ENCODE measurements around the gene HLCS.

Gene HLCS

GRCh38 chr21:36852293-36852692 lies 114.2 kb downstream of the HLCS start:
- Histone ChIP-seq H3K23ac (ENCODE audit: low read depth, low read length, poor library complexity) (no peak overlapping the region), H2BK12ac (ENCODE audit: low read length) (no peak overlapping the region), H3K9me3 (replicated peaks in 1 of 2; ENCODE audit: control insufficient read depth in 2 of 2, insufficient read depth in 1 of 2, low read depth in 1 of 2, low read length in 2 of 2) (no peaks in the 10 kb centered on the region), H3K36me3 (replicated peaks in 1 of 2; ENCODE audit: control insufficient read depth in 2 of 2, insufficient read depth in 2 of 2, low read length in 2 of 2) (no peaks in the 10 kb centered on the region), H2AFZ (ENCODE audit: low read length) (no peak overlapping the region), H4K91ac (ENCODE audit: low read depth, low read length, poor library complexity) (no peak overlapping the region), H3K4me1 (ENCODE audit: control insufficient read depth in 2 of 2, insufficient read depth in 1 of 2, low read depth in 1 of 2, low read length in 2 of 2) (peaks cover 2 to 9% of the 10 kb centered on the region in 2 donors), H3K4me3 (ENCODE audit: low read length in 2 of 2) (no peak overlapping the region), H3K14ac (ENCODE audit: low read length) (no peak overlapping the region), H3K27me3 (ENCODE audit: control insufficient read depth in 3 of 3, insufficient read depth in 3 of 3, low read depth in 1 of 3, low read length in 3 of 3) (no peaks in the 10 kb centered on the region), H2BK5ac (ENCODE audit: low read length) (no peak overlapping the region), H4K8ac (ENCODE audit: low read depth, low read length) (no peak overlapping the region), H3K4me2 (ENCODE audit: insufficient read depth, low read length, poor library complexity, severe bottlenecking) (no peak overlapping the region), H3K18ac (ENCODE audit: low read length) (peak overlapping the region; percentile 3), H3K27ac (replicated peaks; ENCODE audit: low read length) (no peak overlapping the region), H3K9ac (ENCODE audit: low read depth, low read length, poor library complexity) (no peak overlapping the region), H3K79me1 (ENCODE audit: low read depth, low read length) (no peaks in the 10 kb centered on the region), H2AK5ac (ENCODE audit: low read depth, low read length) (no peak overlapping the region), H2BK15ac (ENCODE audit: low read length) (no peak overlapping the region), H2BK120ac (ENCODE audit: low read depth, low read length) (no peak overlapping the region), H3K4ac (ENCODE audit: low read length) (no peak overlapping the region)
- no peak for DNase-seq (ENCODE audit: low spot score)
- WGBS, 2 donors (ENCODE audit: extremely low coverage in 2 of 2, insufficient read length in 2 of 2, insufficient replicate concordance in 1 of 2): no CpG with 5 or more reads among the region's 1 CpG

- Histone ChIP-seq H3K4ac (ENCODE audit: low read length) (no peak overlapping the region), H3K14ac (ENCODE audit: low read length) (no peak overlapping the region), H3K27ac (replicated peaks; ENCODE audit: low read length) (no peak overlapping the region), H4K91ac (ENCODE audit: low read depth, low read length, poor library complexity) (no peak overlapping the region), H2BK5ac (ENCODE audit: low read length) (no peak overlapping the region), H3K4me3 (ENCODE audit: low read length in 2 of 2) (no peak overlapping the region), H3K79me1 (ENCODE audit: low read depth, low read length) (no peaks in the 10 kb centered on the region), H2AFZ (ENCODE audit: low read length) (no peak overlapping the region), H3K23ac (ENCODE audit: low read depth, low read length, poor library complexity) (no peak overlapping the region), H2BK12ac (ENCODE audit: low read length) (no peak overlapping the region), H2AK5ac (ENCODE audit: low read depth, low read length) (no peak overlapping the region), H2BK15ac (ENCODE audit: low read length) (no peak overlapping the region), H3K18ac (ENCODE audit: low read length) (no peak overlapping the region), H3K9me3 (replicated peaks in 1 of 2; ENCODE audit: control insufficient read depth in 2 of 2, insufficient read depth in 1 of 2, low read depth in 1 of 2, low read length in 2 of 2) (no peaks in the 10 kb centered on the region), H4K8ac (ENCODE audit: low read depth, low read length) (no peak overlapping the region), H3K9ac (ENCODE audit: low read depth, low read length, poor library complexity) (no peak overlapping the region), H3K27me3 (ENCODE audit: control insufficient read depth in 3 of 3, insufficient read depth in 3 of 3, low read depth in 1 of 3, low read length in 3 of 3) (no peaks in the 10 kb centered on the region), H3K36me3 (replicated peaks in 1 of 2; ENCODE audit: control insufficient read depth in 2 of 2, insufficient read depth in 2 of 2, low read length in 2 of 2) (no peaks in the 10 kb centered on the region), H3K4me1 (ENCODE audit: control insufficient read depth in 2 of 2, insufficient read depth in 1 of 2, low read depth in 1 of 2, low read length in 2 of 2) (peaks cover 2 to 12% of the 10 kb centered on the region in 2 donors), H2BK120ac (ENCODE audit: low read depth, low read length) (no peak overlapping the region), H3K4me2 (ENCODE audit: insufficient read depth, low read length, poor library complexity, severe bottlenecking) (no peak overlapping the region)
- DNase-seq (ENCODE audit: low spot score): no peak
- no CpG with 5 or more reads among the region's 5 CpGs for WGBS, 2 donors (ENCODE audit: extremely low coverage in 2 of 2, insufficient read length in 2 of 2, insufficient replicate concordance in 1 of 2)
These were observed 115.3 kb downstream of the HLCS start for GRCh38 chr21:36851121-36851520.

GRCh38 chr21:36850372-36850771 lies 116.1 kb downstream of the HLCS start:
- H3K27me3 ChIP-seq (ENCODE audit: control insufficient read depth in 3 of 3, insufficient read depth in 3 of 3, low read depth in 1 of 3, low read length in 3 of 3): no peaks in the 10 kb centered on the region
- WGBS, 2 donors (ENCODE audit: extremely low coverage in 2 of 2, insufficient read length in 2 of 2, insufficient replicate concordance in 1 of 2): no CpG with 5 or more reads among the region's 8 CpGs
- no peak overlapping the region for H2AFZ ChIP-seq (ENCODE audit: low read length)
- H2BK5ac ChIP-seq (ENCODE audit: low read length): peak overlapping the region; percentile 32
- no peak overlapping the region for H4K8ac ChIP-seq (ENCODE audit: low read depth, low read length)
- H3K4me3 ChIP-seq (ENCODE audit: low read length in 2 of 2): no peak overlapping the region
- H2BK15ac ChIP-seq (ENCODE audit: low read length): no peak overlapping the region
- H3K9me3 ChIP-seq (replicated peaks in 1 of 2; ENCODE audit: control insufficient read depth in 2 of 2, insufficient read depth in 1 of 2, low read depth in 1 of 2, low read length in 2 of 2): no peaks in the 10 kb centered on the region
- H4K91ac ChIP-seq (ENCODE audit: low read depth, low read length, poor library complexity): no peak overlapping the region
- peaks cover 2 to 12% of the 10 kb centered on the region in 2 donors for H3K4me1 ChIP-seq (ENCODE audit: control insufficient read depth in 2 of 2, insufficient read depth in 1 of 2, low read depth in 1 of 2, low read length in 2 of 2)
- H2AK5ac ChIP-seq (ENCODE audit: low read depth, low read length): peak overlapping the region; percentile 67
- H3K4me2 ChIP-seq (ENCODE audit: insufficient read depth, low read length, poor library complexity, severe bottlenecking): no peak overlapping the region
- no peak overlapping the region for H2BK12ac ChIP-seq (ENCODE audit: low read length)
- no peak overlapping the region for H2BK120ac ChIP-seq (ENCODE audit: low read depth, low read length)
- no peaks in the 10 kb centered on the region for H3K36me3 ChIP-seq (replicated peaks in 1 of 2; ENCODE audit: control insufficient read depth in 2 of 2, insufficient read depth in 2 of 2, low read length in 2 of 2)
- no peak for DNase-seq (ENCODE audit: low spot score)
- no peak overlapping the region for H3K9ac ChIP-seq (ENCODE audit: low read depth, low read length, poor library complexity)
- no peak overlapping the region for H3K23ac ChIP-seq (ENCODE audit: low read depth, low read length, poor library complexity)
- no peak overlapping the region for H3K14ac ChIP-seq (ENCODE audit: low read length)
- no peak overlapping the region for H3K27ac ChIP-seq (replicated peaks; ENCODE audit: low read length)
- H3K79me1 ChIP-seq (ENCODE audit: low read depth, low read length): no peaks in the 10 kb centered on the region
- no peak overlapping the region for H3K4ac ChIP-seq (ENCODE audit: low read length)
- peak overlapping the region; percentile 76 for H3K18ac ChIP-seq (ENCODE audit: low read length)

- no CpG with 5 or more reads among the region's 7 CpGs for WGBS, 2 donors (ENCODE audit: extremely low coverage in 2 of 2, insufficient read length in 2 of 2, insufficient replicate concordance in 1 of 2)
- DNase-seq (ENCODE audit: low spot score): no peak
- H3K9me3 ChIP-seq (replicated peaks in 1 of 2; ENCODE audit: control insufficient read depth in 2 of 2, insufficient read depth in 1 of 2, low read depth in 1 of 2, low read length in 2 of 2): no peaks in the 10 kb centered on the region
- no peak overlapping the region for H3K9ac ChIP-seq (ENCODE audit: low read depth, low read length, poor library complexity)
- H3K4ac ChIP-seq (ENCODE audit: low read length): no peak overlapping the region
- H2BK15ac ChIP-seq (ENCODE audit: low read length): no peak overlapping the region
- no peak overlapping the region for H2BK12ac ChIP-seq (ENCODE audit: low read length)
- H3K36me3 ChIP-seq (replicated peaks in 1 of 2; ENCODE audit: control insufficient read depth in 2 of 2, insufficient read depth in 2 of 2, low read length in 2 of 2): no peaks in the 10 kb centered on the region
- no peak overlapping the region for H3K4me2 ChIP-seq (ENCODE audit: insufficient read depth, low read length, poor library complexity, severe bottlenecking)
- H3K27ac ChIP-seq (replicated peaks; ENCODE audit: low read length): no peak overlapping the region
- no peak overlapping the region for H2BK120ac ChIP-seq (ENCODE audit: low read depth, low read length)
- no peak overlapping the region for H3K4me3 ChIP-seq (ENCODE audit: low read length in 2 of 2)
- H2AK5ac ChIP-seq (ENCODE audit: low read depth, low read length): no peak overlapping the region
- no peak overlapping the region for H4K8ac ChIP-seq (ENCODE audit: low read depth, low read length)
- peak overlapping the region; percentile 70 for H3K18ac ChIP-seq (ENCODE audit: low read length)
- H3K4me1 ChIP-seq (ENCODE audit: control insufficient read depth in 2 of 2, insufficient read depth in 1 of 2, low read depth in 1 of 2, low read length in 2 of 2): peaks cover 2 to 12% of the 10 kb centered on the region in 2 donors
- H3K79me1 ChIP-seq (ENCODE audit: low read depth, low read length): peaks cover 3% of the 10 kb centered on the region
- H4K91ac ChIP-seq (ENCODE audit: low read depth, low read length, poor library complexity): no peak overlapping the region
- no peak overlapping the region for H3K23ac ChIP-seq (ENCODE audit: low read depth, low read length, poor library complexity)
- H2BK5ac ChIP-seq (ENCODE audit: low read length): no peak overlapping the region
- H3K14ac ChIP-seq (ENCODE audit: low read length): no peak overlapping the region
- H2AFZ ChIP-seq (ENCODE audit: low read length): no peak overlapping the region
- no peaks in the 10 kb centered on the region for H3K27me3 ChIP-seq (ENCODE audit: control insufficient read depth in 3 of 3, insufficient read depth in 3 of 3, low read depth in 1 of 3, low read length in 3 of 3)
These were observed 116.9 kb downstream of the HLCS start for GRCh38 chr21:36849461-36850105.

Data from neuronal stem cell (in vitro differentiated cells).